Smooth muscle cell (in vitro differentiated cells): Measurements from ENCODE around the gene ERC1. TPM values are rescaled to one million over a fixed set of nuclear protein-coding genes. Genes with fewer than 3 reads are reported as not detected.

Experiments
- DNase-seq: peaks from one replicate; lab custom pipeline; 2025; ENCODE audit not compliant: unreplicated experiment; lab: John Stamatoyannopoulos, UW
- H2AFZ ChIP-seq: fragments of 200-600 bp; sonication (generic); 2 replicates; pipeline ENCODE4 v1.6.0; 2016; ENCODE audit warnings: antibody characterized with exemption, low read depth, mild to moderate bottlenecking
- H3F3A ChIP-seq: fragments of 200-600 bp; sonication (generic); 2 replicates; pipeline ENCODE4 v1.6.0; 2017; ENCODE audit warnings: antibody characterized with exemption, low read depth
- H3K27ac ChIP-seq: fragments of 200-600 bp; sonication (generic); 2 replicates; pipeline ENCODE4 v1.5.1; 2016; ENCODE audit warnings: low read depth, mild to moderate bottlenecking
- H3K27me3 ChIP-seq: fragments of 200-600 bp; sonication (generic); 2 replicates; pipeline ENCODE4 v1.6.1; 2016; ENCODE audit warnings: low read depth, mild to moderate bottlenecking
- H3K36me3 ChIP-seq: fragments of 200-600 bp; sonication (generic); 2 replicates; pipeline ENCODE4 v1.5.1; 2016; ENCODE audit warnings: low read depth
- H3K4me1 ChIP-seq: fragments of 200-600 bp; sonication (generic); 2 replicates; pipeline ENCODE4 v1.5.1; 2016; ENCODE audit warnings: low read depth
- H3K4me2 ChIP-seq: fragments of 200-600 bp; sonication (generic); 2 replicates; pipeline ENCODE4 v1.6.0; 2016; ENCODE audit warnings: mild to moderate bottlenecking
- H3K4me3 ChIP-seq: fragments of 200-600 bp; sonication (generic); 2 replicates; pipeline ENCODE4 v1.5.1; 2016; ENCODE audit warnings: mild to moderate bottlenecking
- H3K79me2 ChIP-seq: fragments of 200-600 bp; sonication (generic); 2 replicates; pipeline ENCODE4 v1.6.0; 2016; ENCODE audit warnings: low read depth, mild to moderate bottlenecking
- H3K9ac ChIP-seq: fragments of 200-600 bp; sonication (generic); 2 replicates; pipeline ENCODE4 v1.6.0; 2016; ENCODE audit warnings: low read depth
- H3K9me3 ChIP-seq: fragments of 200-600 bp; sonication (generic); replicated peaks from 2 replicates; pipeline ENCODE4 v1.5.1; 2016; ENCODE audit warnings: low read depth
- H4K20me1 ChIP-seq: fragments of 200-600 bp; sonication (generic); 2 replicates; pipeline ENCODE4 v1.6.0; 2016; ENCODE audit warnings: low read depth
- CTCF ChIP-seq: fragments of 200-600 bp; sonication (generic); IDR thresholded peaks from 2 replicates; pipeline ENCODE4 v1.5.1; 2017; ENCODE audit warnings: borderline replicate concordance, mild to moderate bottlenecking, antibody characterized with exemption; ENCODE audit not compliant: insufficient read depth, poor library complexity, severe bottlenecking
- WGBS: methylation state at CpG from one replicate; pipeline ENCODE4 v1.1.7; 2016; ENCODE audit warnings: low lambda C conversion rate; 5-methylcytosine and 5-hydroxymethylcytosine counted together
- polyA plus RNA-seq: library from polyadenylated mRNA; unstranded; fragments of >200 nt; fragmentation: Nextera tagmentation; extraction: Ambion mirVana; gene quantifications from 2 replicates; pipeline ENCODE4 v1.2.1, GENCODE V29; 2016
- total RNA-seq: library from RNA; depleted of rRNA; stranded (reverse); fragments of >200 nt; gene quantifications from 2 replicates; pipeline ENCODE4 v1.2.3, GENCODE V29; 2014

ERC1 gene
- total and polyA plus RNA-seq, 2 experiments from 2014 or later: 13.8 to 17.6 TPM

DNA sequence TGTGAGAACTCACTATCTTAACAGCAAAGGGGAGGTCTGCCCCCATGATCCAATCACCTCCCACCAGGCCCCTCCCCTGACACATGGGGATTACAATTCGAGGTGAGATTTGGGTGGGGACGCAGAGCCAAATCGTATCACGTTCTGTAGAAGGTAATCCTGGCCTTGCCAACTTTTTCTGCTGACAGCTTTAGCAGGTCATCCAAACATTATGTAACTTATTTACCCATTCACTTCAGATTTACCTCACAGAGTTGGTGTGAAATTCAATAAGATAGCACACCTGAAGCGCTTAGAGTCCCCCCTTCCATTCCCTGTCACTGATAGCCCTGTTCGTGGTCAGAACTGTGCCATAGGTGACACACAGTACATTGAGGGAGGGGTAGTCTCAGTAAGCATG is 384.3 kb downstream of the ERC1 start:
- H3K79me2 ChIP-seq: no peaks in the 10 kb centered on the region
- H3F3A ChIP-seq: no peaks in the 10 kb centered on the region
- TF ChIP-seq CTCF: no peak
- H3K4me1 ChIP-seq: peaks cover 3% of the 10 kb centered on the region
- H3K36me3 ChIP-seq: peaks cover 9% of the 10 kb centered on the region
- H3K27ac ChIP-seq: no peak overlapping the region
- H3K27me3 ChIP-seq: no peaks in the 10 kb centered on the region
- no peaks in the 10 kb centered on the region for H4K20me1 ChIP-seq
- no peak overlapping the region for H3K4me3 ChIP-seq
- no peak overlapping the region for H3K9ac ChIP-seq
- DNase-seq: no peak
- 97% methylated on average over 6 of the region's 6 CpGs for WGBS
- no peak overlapping the region for H2AFZ ChIP-seq
- no peaks in the 10 kb centered on the region for H3K9me3 ChIP-seq
- no peak overlapping the region for H3K4me2 ChIP-seq

- Histone ChIP-seq H3K4me3 (no peak overlapping the region), H3K4me2 (no peak overlapping the region), H3K9me3 (no peaks in the 10 kb centered on the region), H3F3A (no peaks in the 10 kb centered on the region), H3K4me1 (peaks cover 11% of the 10 kb centered on the region), H3K9ac (no peak overlapping the region), H3K27me3 (no peaks in the 10 kb centered on the region), H3K79me2 (no peaks in the 10 kb centered on the region), H2AFZ (no peak overlapping the region), H3K36me3 (peaks cover 9% of the 10 kb centered on the region), H4K20me1 (no peaks in the 10 kb centered on the region), H3K27ac (no peak overlapping the region)
- DNase-seq: no peak
- no peak for TF ChIP-seq CTCF
- 97% methylated on average over 5 of the region's 5 CpGs for WGBS
Measured at GRCh38 chr12:1377117-1377516, 386.1 kb downstream of the ERC1 start.

DNA sequence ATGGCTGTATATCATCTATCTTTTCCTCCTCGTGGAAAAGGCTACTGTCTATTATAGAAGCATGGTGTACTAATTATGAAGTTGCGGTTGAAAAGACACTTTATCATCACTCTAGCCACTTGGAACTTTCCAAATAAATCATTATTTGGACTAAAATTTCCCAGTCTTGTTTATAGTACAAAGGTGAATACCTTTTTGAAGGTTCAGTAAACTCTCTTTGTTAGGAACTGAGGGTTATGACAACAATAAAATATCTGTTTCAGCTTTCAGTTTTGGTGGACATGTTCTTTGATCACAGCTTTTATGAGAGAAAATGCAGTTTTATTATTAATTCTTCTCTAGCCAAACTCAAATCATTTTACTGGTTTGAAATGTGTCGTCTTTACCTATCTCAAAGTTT is 386.7 kb downstream of the ERC1 start:
- no peak overlapping the region for H3K4me3 ChIP-seq
- no peak overlapping the region for H2AFZ ChIP-seq

More for the DNA sequence above, 386.7 kb downstream of the ERC1 start:
- H3K9me3 ChIP-seq: no peaks in the 10 kb centered on the region
- H3K36me3 ChIP-seq: peaks cover 4% of the 10 kb centered on the region
- H3K27me3 ChIP-seq: no peaks in the 10 kb centered on the region
- H4K20me1 ChIP-seq: no peaks in the 10 kb centered on the region
- peaks cover 11% of the 10 kb centered on the region for H3K4me1 ChIP-seq
- TF ChIP-seq CTCF: no peak
- no peak overlapping the region for H3K27ac ChIP-seq
- no peaks in the 10 kb centered on the region for H3K79me2 ChIP-seq
- 99% methylated on average over 3 of the region's 3 CpGs for WGBS
- H3F3A ChIP-seq: no peaks in the 10 kb centered on the region
- no peak for DNase-seq
- H3K4me2 ChIP-seq: no peak overlapping the region
- H3K9ac ChIP-seq: no peak overlapping the region
